ENCODE measurements around the gene CDC40.
A peak's percentile ranks its signal among the peaks of the same experiment; 100 is the strongest.

The CDC40 gene

DNA sequence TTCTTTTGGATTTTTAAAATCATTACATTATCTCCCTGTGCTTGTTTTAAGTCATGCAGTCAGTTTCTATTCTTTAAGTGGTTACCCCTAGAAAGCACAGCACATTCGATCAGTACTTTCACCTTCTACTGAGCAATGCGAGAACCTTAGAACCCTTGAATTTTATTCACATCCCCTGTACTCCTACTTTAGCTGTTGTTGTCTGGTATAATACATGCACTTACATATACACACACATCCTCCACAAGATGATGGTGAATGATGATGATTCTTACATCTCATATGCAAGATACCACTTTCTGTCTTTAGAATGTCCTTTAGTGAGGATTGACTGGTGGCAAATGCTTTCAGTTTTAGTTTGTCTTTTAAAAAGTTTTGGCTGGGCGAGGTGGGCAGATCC is 5.7 kb downstream of the CDC40 start:
- peak overlapping the region; percentile 27 for H3K4me3 Mint-ChIP-seq
- no peaks in the 10 kb centered on the region for H3K27me3 Mint-ChIP-seq
- DNase-seq, result no peak
- peaks cover 13% of the 10 kb centered on the region for H3K4me1 Mint-ChIP-seq
- no peaks in the 10 kb centered on the region for H3K36me3 Mint-ChIP-seq
- peak overlapping the region; percentile 43 for H3K27ac Mint-ChIP-seq
- CTCF ChIA-PET, result interaction anchor here (1.2 kb wide), 1 partner anchor 205 kb away, joined by 4 read pairs; no protein-coding TSS in a partner anchor
- no peaks in the 10 kb centered on the region for H3K9me3 Mint-ChIP-seq

GRCh38 chr6:110188791-110189190 is 8.6 kb downstream of the CDC40 start:
- no peaks in the 10 kb centered on the region for H3K9me3 Mint-ChIP-seq
- no peak overlapping the region for H3K27ac Mint-ChIP-seq
- H3K4me1 Mint-ChIP-seq, result peaks cover 13% of the 10 kb centered on the region
- no peaks in the 10 kb centered on the region for H3K27me3 Mint-ChIP-seq
- CTCF ChIA-PET, result no interaction called here
- H3K36me3 Mint-ChIP-seq, result peaks cover 5% of the 10 kb centered on the region
- no peak overlapping the region for H3K4me3 Mint-ChIP-seq
- DNase-seq, result no peak

GRCh38 chr6:110190726-110191125 is 10.5 kb downstream of the CDC40 start:
- DNase-seq, result no peak
- no peaks in the 10 kb centered on the region for H3K9me3 Mint-ChIP-seq
- H3K4me1 Mint-ChIP-seq, result peaks cover 5% of the 10 kb centered on the region
- H3K27ac Mint-ChIP-seq, result no peak overlapping the region
- no peaks in the 10 kb centered on the region for H3K27me3 Mint-ChIP-seq
- CTCF ChIA-PET, result no interaction called here
- H3K36me3 Mint-ChIP-seq, result peaks cover 14% of the 10 kb centered on the region
- H3K4me3 Mint-ChIP-seq, result no peak overlapping the region

GRCh38 chr6:110191477-110191876 is 11.2 kb downstream of the CDC40 start:
- H3K27me3 Mint-ChIP-seq, result no peaks in the 10 kb centered on the region
- peaks cover 14% of the 10 kb centered on the region for H3K36me3 Mint-ChIP-seq
- no peaks in the 10 kb centered on the region for H3K4me1 Mint-ChIP-seq
- H3K4me3 Mint-ChIP-seq, result no peak overlapping the region
- H3K9me3 Mint-ChIP-seq, result no peaks in the 10 kb centered on the region
- no peak for DNase-seq
- CTCF ChIA-PET, result no interaction called here
- H3K27ac Mint-ChIP-seq, result no peak overlapping the region

DNA sequence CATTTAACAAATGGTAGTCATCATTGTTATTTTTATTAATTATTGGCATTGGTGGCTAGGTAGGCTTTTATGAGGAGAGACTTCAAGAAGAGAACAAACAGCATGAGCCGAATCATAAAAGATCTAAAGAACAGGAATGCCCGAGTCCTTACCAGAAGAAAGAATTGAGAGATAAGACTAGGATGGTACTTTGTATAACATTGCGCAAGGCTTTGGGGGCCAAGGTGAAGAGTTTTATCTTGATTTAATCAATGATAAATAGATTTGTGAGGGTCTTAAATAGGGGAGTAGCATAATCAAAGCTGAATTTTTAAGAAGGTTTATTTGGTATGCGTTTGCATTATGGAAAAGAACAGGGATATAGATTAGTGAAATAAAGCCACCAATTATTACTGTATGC is 15.4 kb downstream of the CDC40 start:
- Mint-ChIP-seq H3K36me3 (peaks cover 14% of the 10 kb centered on the region), H3K27ac (no peak overlapping the region), H3K4me3 (no peak overlapping the region), H3K9me3 (no peaks in the 10 kb centered on the region), H3K4me1 (no peaks in the 10 kb centered on the region), H3K27me3 (no peaks in the 10 kb centered on the region)
- DNase-seq, result no peak
- CTCF ChIA-PET, result no interaction called here

- CTCF ChIA-PET, result no interaction called here
- DNase-seq, result no peak
- Mint-ChIP-seq H3K4me1 (no peaks in the 10 kb centered on the region), H3K27me3 (no peaks in the 10 kb centered on the region), H3K27ac (no peak overlapping the region), H3K9me3 (no peaks in the 10 kb centered on the region), H3K36me3 (peaks cover 14% of the 10 kb centered on the region), H3K4me3 (no peak overlapping the region)
Observed at GRCh38 chr6:110196874-110197273, 16.6 kb downstream of the CDC40 start.

- peaks cover 12% of the 10 kb centered on the region for H3K36me3 Mint-ChIP-seq
- no peak for DNase-seq
- no peak overlapping the region for H3K4me3 Mint-ChIP-seq
- CTCF ChIA-PET, result no interaction called here
- H3K27ac Mint-ChIP-seq, result no peak overlapping the region
- no peaks in the 10 kb centered on the region for H3K27me3 Mint-ChIP-seq
- H3K4me1 Mint-ChIP-seq, result no peaks in the 10 kb centered on the region
- no peaks in the 10 kb centered on the region for H3K9me3 Mint-ChIP-seq
Observed at GRCh38 chr6:110198561-110198960, 18.3 kb downstream of the CDC40 start.

DNA sequence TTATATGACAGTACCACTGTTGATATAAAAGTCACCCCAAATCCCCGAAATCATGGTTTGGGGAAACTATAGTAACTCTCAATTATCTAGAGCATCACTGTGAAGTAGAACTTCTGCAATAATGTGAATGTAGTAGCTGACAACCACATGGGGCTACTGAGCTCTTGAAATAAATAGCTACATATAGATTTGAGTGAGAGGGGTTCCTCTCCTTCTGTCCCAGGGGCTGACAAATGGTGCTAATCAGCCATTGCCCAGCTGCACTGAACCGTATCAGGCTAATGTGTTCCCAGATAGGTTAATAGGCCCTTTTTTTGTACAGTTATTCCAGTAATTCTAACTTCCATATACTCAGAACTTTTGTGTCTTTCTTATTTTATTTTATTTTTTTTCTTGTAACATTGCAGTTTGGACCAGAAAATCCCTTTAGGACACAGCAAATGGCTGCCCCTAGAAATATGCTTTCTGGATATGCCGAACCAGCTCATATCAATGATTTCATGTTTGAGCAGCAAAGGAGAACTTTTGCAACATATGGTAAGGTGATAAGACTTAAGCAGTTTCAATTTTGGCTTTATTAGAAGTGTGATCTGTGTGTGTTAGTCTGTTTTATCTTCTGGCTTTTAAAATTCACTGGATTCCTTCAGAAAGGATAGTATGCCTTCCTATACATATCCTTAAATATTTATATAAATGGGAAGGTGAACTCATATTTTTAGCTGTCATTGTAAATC is 21.1 kb downstream of the CDC40 start:
- Mint-ChIP-seq H3K27ac (no peak overlapping the region), H3K4me3 (no peak overlapping the region), H3K36me3 (peaks cover 7% of the 10 kb centered on the region), H3K9me3 (no peaks in the 10 kb centered on the region), H3K4me1 (no peaks in the 10 kb centered on the region), H3K27me3 (no peaks in the 10 kb centered on the region)
- no peak for DNase-seq
- CTCF ChIA-PET, result no interaction called here

DNA sequence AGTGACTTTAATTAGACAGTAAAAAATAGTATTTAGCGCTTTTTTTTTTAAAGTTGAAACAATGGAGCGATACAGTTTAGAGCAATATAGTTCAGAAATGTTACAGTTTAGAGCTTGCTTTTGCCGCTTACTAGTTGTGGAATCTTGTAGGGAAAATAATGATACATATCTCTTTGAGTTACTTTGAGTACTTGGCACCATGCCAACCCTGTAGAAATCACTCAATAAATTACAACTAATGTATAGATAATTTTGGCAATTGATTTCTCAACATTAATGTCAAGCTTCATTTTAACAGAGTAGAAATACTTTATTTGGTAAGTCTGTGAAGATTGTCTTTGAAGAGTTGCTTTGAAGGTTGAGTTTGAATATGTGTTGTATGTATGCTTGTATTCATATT is 27.4 kb downstream of the CDC40 start:
- Mint-ChIP-seq H3K9me3 (no peaks in the 10 kb centered on the region), H3K4me3 (no peak overlapping the region), H3K36me3 (peaks cover 35% of the 10 kb centered on the region), H3K27me3 (no peaks in the 10 kb centered on the region), H3K4me1 (no peaks in the 10 kb centered on the region), H3K27ac (no peak overlapping the region)
- no peak for DNase-seq
- CTCF ChIA-PET, result interaction anchor here (0.8 kb wide), 1 partner anchor 21 kb away, joined by 3 read pairs; no protein-coding TSS in a partner anchor

- peaks cover 47% of the 10 kb centered on the region for H3K36me3 Mint-ChIP-seq
- H3K27ac Mint-ChIP-seq, result no peak overlapping the region
- CTCF ChIA-PET, result no interaction called here
- no peaks in the 10 kb centered on the region for H3K27me3 Mint-ChIP-seq
- no peaks in the 10 kb centered on the region for H3K9me3 Mint-ChIP-seq
- DNase-seq, result no peak
- no peaks in the 10 kb centered on the region for H3K4me1 Mint-ChIP-seq
- H3K4me3 Mint-ChIP-seq, result no peak overlapping the region
Observed at GRCh38 chr6:110211753-110212152, 31.5 kb downstream of the CDC40 start.

GRCh38 chr6:110214338-110214737 is 34.1 kb downstream of the CDC40 start:
- Mint-ChIP-seq H3K27me3 (no peaks in the 10 kb centered on the region), H3K27ac (no peak overlapping the region), H3K4me3 (no peak overlapping the region), H3K9me3 (no peaks in the 10 kb centered on the region), H3K4me1 (no peaks in the 10 kb centered on the region), H3K36me3 (peaks cover 47% of the 10 kb centered on the region)
- CTCF ChIA-PET, result interaction anchor here (1.3 kb wide), 1 partner anchor 175 kb away, joined by 4 read pairs; no protein-coding TSS in a partner anchor
- DNase-seq, result no peak

GRCh38 chr6:110216140-110216539 is 35.9 kb downstream of the CDC40 start:
- no peak overlapping the region for H3K4me3 Mint-ChIP-seq
- peaks cover 51% of the 10 kb centered on the region for H3K36me3 Mint-ChIP-seq
- no peak for DNase-seq
- no peak overlapping the region for H3K27ac Mint-ChIP-seq
- no peaks in the 10 kb centered on the region for H3K4me1 Mint-ChIP-seq
- no peaks in the 10 kb centered on the region for H3K9me3 Mint-ChIP-seq
- no peaks in the 10 kb centered on the region for H3K27me3 Mint-ChIP-seq
- CTCF ChIA-PET, result no interaction called here

GRCh38 chr6:110217266-110217665 is 37.0 kb downstream of the CDC40 start:
- Mint-ChIP-seq H3K27ac (peak overlapping the region; percentile 33), H3K27me3 (no peaks in the 10 kb centered on the region), H3K4me1 (no peaks in the 10 kb centered on the region), H3K36me3 (peaks cover 46% of the 10 kb centered on the region), H3K4me3 (no peak overlapping the region), H3K9me3 (no peaks in the 10 kb centered on the region)
- DNase-seq, result no peak
- CTCF ChIA-PET, result no interaction called here

DNA sequence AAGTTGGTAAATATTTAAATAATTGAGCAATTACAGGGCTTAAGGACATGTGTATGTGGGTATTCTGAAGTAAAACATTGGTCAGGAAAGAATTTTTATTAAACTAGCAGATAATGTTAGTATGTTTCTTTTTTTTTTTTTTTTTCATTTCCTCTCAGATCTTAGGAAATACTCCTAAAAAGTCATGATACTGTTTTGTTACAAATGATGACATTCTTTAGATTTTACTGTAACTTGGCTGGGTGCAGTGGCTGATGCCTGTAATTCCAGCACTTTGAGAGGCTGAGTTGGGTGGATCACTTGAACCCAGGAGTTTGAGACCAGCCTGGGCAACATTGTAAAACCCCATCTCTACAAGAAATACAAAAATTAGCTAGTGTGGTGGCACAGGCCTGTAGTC is 41.5 kb downstream of the CDC40 start:
- no peak for DNase-seq
- Mint-ChIP-seq H3K4me3 (no peak overlapping the region), H3K36me3 (peaks cover 41% of the 10 kb centered on the region), H3K9me3 (no peaks in the 10 kb centered on the region), H3K27me3 (no peaks in the 10 kb centered on the region), H3K4me1 (no peaks in the 10 kb centered on the region), H3K27ac (no peak overlapping the region)
- CTCF ChIA-PET, result no interaction called here

GRCh38 chr6:110226261-110226660 is 46.0 kb downstream of the CDC40 start:
- CTCF ChIA-PET, result interaction anchor here (1.2 kb wide), 1 partner anchor 164 kb away, joined by 3 read pairs; no protein-coding TSS in a partner anchor
- no peak overlapping the region for H3K27ac Mint-ChIP-seq
- no peak for DNase-seq
- H3K4me1 Mint-ChIP-seq, result no peaks in the 10 kb centered on the region
- H3K9me3 Mint-ChIP-seq, result no peaks in the 10 kb centered on the region
- H3K36me3 Mint-ChIP-seq, result peaks cover 24% of the 10 kb centered on the region
- no peaks in the 10 kb centered on the region for H3K27me3 Mint-ChIP-seq
- no peak overlapping the region for H3K4me3 Mint-ChIP-seq
